ENCODE data around the gene CTBP2. TPM values are rescaled to one million over a fixed set of nuclear protein-coding genes. Genes with fewer than 3 reads are reported as not detected.

The CTBP2 gene
- total RNA-seq, 4 donors from 2014 or later, result 41.8 to 55.9 (median 47.1) TPM

GRCh38 chr10:125172694-125173093, 12.3 kb upstream of the CTBP2 start:
- Histone ChIP-seq H3K36me3 (no peaks in the 10 kb centered on the region), H3K4me3 (no peak overlapping the region), H3K27me3 (peaks cover 0 to 30% (median 0%) of the 10 kb centered on the region in 4 donors), H3K4me1 (no peaks in the 10 kb centered on the region), H3K9me3 (no peaks in the 10 kb centered on the region), H3K27ac (no peak overlapping the region)
- no peak for DNase-seq
- TF ChIP-seq POLR2A (IDR thresholded peaks at IDR 0.05) (no peak), CTCF (IDR thresholded peaks at IDR 0.05) (no peak)
- intact Hi-C loops (cut with DNase I), result no loop called here
- WGBS, 2 donors, result 95 to 96% methylated on average over 8 of the region's 9 CpGs

- Histone ChIP-seq H3K36me3 (no peaks in the 10 kb centered on the region), H3K27me3 (peaks cover 0 to 30% (median 0%) of the 10 kb centered on the region in 4 donors), H3K4me3 (no peak overlapping the region), H3K4me1 (no peaks in the 10 kb centered on the region), H3K27ac (no peak overlapping the region), H3K9me3 (no peaks in the 10 kb centered on the region)
- WGBS, 2 donors, result 72 to 78% methylated on average over 12 of the region's 12 CpGs
- TF ChIP-seq POLR2A (IDR thresholded peaks at IDR 0.05) (no peak), CTCF (IDR thresholded peaks at IDR 0.05) (no peak)
- intact Hi-C loops (cut with DNase I), result no loop called here
- DNase-seq, result no peak
These were observed 11.3 kb upstream of the CTBP2 start for GRCh38 chr10:125171402-125172306.

GRCh38 chr10:125169915-125170314, 9.6 kb upstream of the CTBP2 start:
- Histone ChIP-seq H3K36me3 (no peaks in the 10 kb centered on the region), H3K9me3 (no peaks in the 10 kb centered on the region), H3K27ac (no peak overlapping the region), H3K4me3 (no peak overlapping the region), H3K27me3 (peaks cover 0 to 21% (median 0%) of the 10 kb centered on the region in 4 donors), H3K4me1 (no peaks in the 10 kb centered on the region)
- intact Hi-C loops (cut with DNase I), result loop anchor here (5.0 kb wide), 1 partner anchor 457 kb away; no protein-coding TSS in a partner anchor
- DNase-seq, result no peak
- TF ChIP-seq CTCF (IDR thresholded peaks at IDR 0.05) (no peak), POLR2A (IDR thresholded peaks at IDR 0.05) (no peak)
- WGBS, 2 donors, result 68 to 69% methylated on average over 2 to 5 of the region's 5 CpGs

- no peaks in the 10 kb centered on the region for H3K9me3 ChIP-seq
- no peaks in the 10 kb centered on the region for H3K36me3 ChIP-seq
- intact Hi-C loops (cut with DNase I), result loop anchor here (5.0 kb wide), 1 partner anchor 458 kb away; no protein-coding TSS in a partner anchor
- TF ChIP-seq CTCF (IDR thresholded peaks at IDR 0.05) (no peak), POLR2A (IDR thresholded peaks at IDR 0.05) (no peak)
- peaks cover 0 to 14% (median 0%) of the 10 kb centered on the region in 4 donors for H3K27me3 ChIP-seq
- WGBS, 2 donors, result 83 to 86% methylated on average over 7 of the region's 7 CpGs
- DNase-seq, result no peak
- no peak overlapping the region for H3K4me3 ChIP-seq
- no peaks in the 10 kb centered on the region for H3K4me1 ChIP-seq
- no peak overlapping the region for H3K27ac ChIP-seq
These were observed 8.9 kb upstream of the CTBP2 start for GRCh38 chr10:125169279-125169678.

GRCh38 chr10:125166658-125167057, 6.3 kb upstream of the CTBP2 start:
- DNase-seq, result no peak
- Histone ChIP-seq H3K27me3 (peaks cover 0 to 10% (median 0%) of the 10 kb centered on the region in 4 donors), H3K4me1 (peaks cover 0 to 10% (median 0%) of the 10 kb centered on the region in 3 donors), H3K27ac (no peak overlapping the region), H3K36me3 (no peaks in the 10 kb centered on the region), H3K4me3 (no peak overlapping the region), H3K9me3 (no peaks in the 10 kb centered on the region)
- intact Hi-C loops (cut with DNase I), result loop anchor here (5.0 kb wide), 1 partner anchor 461 kb away; no protein-coding TSS in a partner anchor
- 85 to 95% methylated on average over 7 to 12 of the region's 12 CpGs for WGBS, 2 donors
- TF ChIP-seq POLR2A (IDR thresholded peaks at IDR 0.05) (no peak), CTCF (IDR thresholded peaks at IDR 0.05) (no peak)
